ENCODE results near the gene MLLT3.

GRCh38 chr9:20426019-20426418 lies 196.3 kb downstream of the MLLT3 start:
- TF ChIP-seq CTCF (conservative IDR thresholded peaks at IDR 0.05) (no peak), EZH2 (IDR thresholded peaks at IDR 0.05; ENCODE audit: low read depth) (no peak)
